CD14-positive monocyte (primary cell): ENCODE data around the gene NRAS. TPM values are rescaled to one million over a fixed set of nuclear protein-coding genes. Genes with fewer than 3 reads are reported as not detected.
A peak's percentile ranks its signal among the peaks of the same experiment; 100 is the strongest.

Source experiments
- DNase-seq, 3 donors: peaks; one replicate each; pipeline ENCODE4 v3.0.0-alpha.2; 2011 to 2022
- H2AFZ ChIP-seq: 2 replicates; pipeline ENCODE4 v1.6.0; 2012; ENCODE audit warnings: mild to moderate bottlenecking, low read depth, low read length, inconsistent platforms; ENCODE audit not compliant: insufficient read depth, poor library complexity, severe bottlenecking
- H3K27ac ChIP-seq, 2 donors: 1 replicate in 1 of 2; 2 replicates in 1 of 2; pipeline ENCODE4 v1.5.1; 2012 to 2013; ENCODE audit warnings: low read length in 2 of 2, control low read depth in 1 of 2, inconsistent platforms in 1 of 2, low read depth in 1 of 2, mild to moderate bottlenecking in 1 of 2
- H3K27me3 ChIP-seq, 2 donors: one replicate each; pipeline versions ENCODE4 v1.6.0 to v1.6.1; 2011 to 2013; ENCODE audit warnings: low read length in 2 of 2; ENCODE audit not compliant: control insufficient read depth in 2 of 2, insufficient read depth in 2 of 2
- H3K36me3 ChIP-seq, 2 donors: replicated peaks in 1 of 2; 1 replicate in 1 of 2; 2 replicates in 1 of 2; pipeline versions ENCODE4 v1.5.1 to v1.6.1; 2012 to 2013; ENCODE audit warnings: low read length in 2 of 2, control low read depth in 1 of 2, inconsistent platforms in 1 of 2, mild to moderate bottlenecking in 1 of 2; ENCODE audit not compliant: insufficient read depth in 2 of 2, control insufficient read depth in 1 of 2
- H3K4me1 ChIP-seq, 2 donors: 1 replicate in 1 of 2; 2 replicates in 1 of 2; pipeline versions ENCODE4 v1.5.1 to v1.6.1; 2012 to 2013; ENCODE audit warnings: low read length in 2 of 2, control low read depth in 1 of 2, inconsistent platforms in 1 of 2, mild to moderate bottlenecking in 1 of 2, moderate library complexity in 1 of 2; ENCODE audit not compliant: insufficient read depth in 2 of 2, control insufficient read depth in 1 of 2
- H3K4me2 ChIP-seq: replicated peaks from 2 replicates; pipeline ENCODE3; 2012; ENCODE audit warnings: low read length, moderate library complexity, mild to moderate bottlenecking; ENCODE audit not compliant: poor library complexity, severe bottlenecking; ENCODE audit errors: extremely low read depth
- H3K4me3 ChIP-seq, 3 experiments: fragments of 200-600 bp in 1 of 3; sonication (generic) in 1 of 3; replicated peaks in 1 of 3; 1 replicate in 2 of 3; 2 replicates in 1 of 3; pipeline ENCODE4 v1.5.1; 2011 to 2013; ENCODE audit warnings: low read length in 3 of 3, mild to moderate bottlenecking in 3 of 3, control low read depth in 2 of 3, low read depth in 2 of 3, inconsistent platforms in 1 of 3, moderate library complexity in 1 of 3
- H3K79me2 ChIP-seq: 2 replicates; pipeline ENCODE4 v1.6.0; 2012; ENCODE audit warnings: mild to moderate bottlenecking, control low read depth, inconsistent platforms, low read length, moderate library complexity; ENCODE audit not compliant: insufficient read depth
- H3K9ac ChIP-seq: 2 replicates; pipeline ENCODE4 v1.6.0; 2017; ENCODE audit warnings: low read length, mild to moderate bottlenecking; ENCODE audit not compliant: insufficient read depth, poor library complexity, severe bottlenecking
- H3K9me3 ChIP-seq, 2 donors: replicated peaks in 1 of 2; 1 replicate in 1 of 2; 2 replicates in 1 of 2; pipeline versions ENCODE4 v1.5.1 to v1.6.1; 2012 to 2013; ENCODE audit warnings: low read length in 2 of 2, control low read depth in 1 of 2; ENCODE audit not compliant: control insufficient read depth in 1 of 2, insufficient read depth in 1 of 2
- H4K20me1 ChIP-seq: 2 replicates; pipeline ENCODE4 v1.6.0; 2012; ENCODE audit warnings: mild to moderate bottlenecking, low read length, control low read depth, moderate library complexity; ENCODE audit not compliant: insufficient read depth
- H3K27ac Mint-ChIP-seq, 7 donors: one replicate each; pipeline ENCODE4 v1.8.0; 2020; ENCODE audit warnings: mild to moderate bottlenecking in 7 of 7, mixed read lengths in 7 of 7, moderate library complexity in 6 of 7, inconsistent platforms in 2 of 7
- H3K27me3 Mint-ChIP-seq, 3 donors: one replicate each; pipeline ENCODE4 v1.8.0; 2021 to 2022; ENCODE audit warnings: low read depth in 3 of 3, mild to moderate bottlenecking in 3 of 3, mixed read lengths in 3 of 3, moderate library complexity in 3 of 3, inconsistent platforms in 1 of 3
- H3K36me3 Mint-ChIP-seq, 2 donors: one replicate each; pipeline ENCODE4 v1.8.0; 2020; ENCODE audit warnings: mixed read lengths in 2 of 2, inconsistent platforms in 1 of 2, mild to moderate bottlenecking in 1 of 2
- H3K4me1 Mint-ChIP-seq: one replicate; pipeline ENCODE4 v1.8.0; 2020; ENCODE audit warnings: mild to moderate bottlenecking, mixed read lengths
- H3K4me3 Mint-ChIP-seq, 2 donors: one replicate each; pipeline ENCODE4 v1.8.0; 2020; ENCODE audit warnings: mild to moderate bottlenecking in 2 of 2, mixed read lengths in 2 of 2, moderate library complexity in 1 of 2
- H3K9me3 Mint-ChIP-seq, 7 donors: one replicate each; pipeline ENCODE4 v1.8.0; 2020 to 2022; ENCODE audit warnings: mixed read lengths in 7 of 7, mild to moderate bottlenecking in 6 of 7, moderate library complexity in 6 of 7, inconsistent platforms in 2 of 7
- WGBS: methylation state at CpG from one replicate; pipeline ENCODE4 v1.1.5; 2013; ENCODE audit warnings: missing lambda C conversion rate; ENCODE audit not compliant: insufficient coverage; 5-methylcytosine and 5-hydroxymethylcytosine counted together
- intact Hi-C, 2 donors: fragments of 100-400 bp; cut with micrococcal nuclease; formaldehyde crosslinking; loops; one replicate each; pipeline versions ENCODE4 v1.15.0 to v1.15.1; 2023
- polyA plus RNA-seq, 3 donors: library from polyadenylated mRNA; depleted of rRNA in 1 of 3; unstranded in 2 of 3; stranded (reverse) in 1 of 3; fragments of 300-500 nt in 2 of 3; fragments of >200 nt in 1 of 3; fragmentation: Illumina TruSeq in 2 of 3; gene quantifications; 1 replicate in 2 of 3; 2 replicates in 1 of 3; pipeline ENCODE4 v1.2.3, GENCODE V29; 2012 to 2021
- TF ChIP-seq, protein P1 (sequence below): fragments of 200-600 bp; IDR thresholded peaks from one replicate; pipeline ENCODE4 v1.8.0; 2022; ENCODE audit warnings: antibody characterized with exemption, mild to moderate bottlenecking

Gene NRAS
- polyA plus RNA-seq, 3 donors, result 12.2 to 42.7 (median 40.8) TPM

- Mint-ChIP-seq H3K4me3 (peak overlapping the region; percentile 95 to 98), H3K27me3 (no peaks in the 10 kb centered on the region), H3K27ac (peak overlapping the region; percentile 99 to 100 (median 100)), H3K4me1 (peaks cover 53% of the 10 kb centered on the region), H3K9me3 (no peaks in the 10 kb centered on the region), H3K36me3 (peaks cover 0 to 9% of the 10 kb centered on the region in 2 donors)
- peak overlapping the region; percentile 88 to 98 (median 97) for H3K4me3 ChIP-seq
- H4K20me1 ChIP-seq, result peaks cover 53% of the 10 kb centered on the region
- DNase-seq, result peak; percentile 66 to 82 (median 71)
- 0% methylated on average over 8 of the region's 17 CpGs for WGBS
- H3K27me3 ChIP-seq, result no peaks in the 10 kb centered on the region
- peaks cover 58% of the 10 kb centered on the region for H3K79me2 ChIP-seq
- H3K36me3 ChIP-seq, result no peaks in the 10 kb centered on the region
- TF ChIP-seq, protein P1, sequence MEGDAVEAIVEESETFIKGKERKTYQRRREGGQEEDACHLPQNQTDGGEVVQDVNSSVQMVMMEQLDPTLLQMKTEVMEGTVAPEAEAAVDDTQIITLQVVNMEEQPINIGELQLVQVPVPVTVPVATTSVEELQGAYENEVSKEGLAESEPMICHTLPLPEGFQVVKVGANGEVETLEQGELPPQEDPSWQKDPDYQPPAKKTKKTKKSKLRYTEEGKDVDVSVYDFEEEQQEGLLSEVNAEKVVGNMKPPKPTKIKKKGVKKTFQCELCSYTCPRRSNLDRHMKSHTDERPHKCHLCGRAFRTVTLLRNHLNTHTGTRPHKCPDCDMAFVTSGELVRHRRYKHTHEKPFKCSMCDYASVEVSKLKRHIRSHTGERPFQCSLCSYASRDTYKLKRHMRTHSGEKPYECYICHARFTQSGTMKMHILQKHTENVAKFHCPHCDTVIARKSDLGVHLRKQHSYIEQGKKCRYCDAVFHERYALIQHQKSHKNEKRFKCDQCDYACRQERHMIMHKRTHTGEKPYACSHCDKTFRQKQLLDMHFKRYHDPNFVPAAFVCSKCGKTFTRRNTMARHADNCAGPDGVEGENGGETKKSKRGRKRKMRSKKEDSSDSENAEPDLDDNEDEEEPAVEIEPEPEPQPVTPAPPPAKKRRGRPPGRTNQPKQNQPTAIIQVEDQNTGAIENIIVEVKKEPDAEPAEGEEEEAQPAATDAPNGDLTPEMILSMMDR, result no peak
- H3K4me2 ChIP-seq, result peak overlapping the region; percentile 85
- peak overlapping the region; percentile 100 for H3K9ac ChIP-seq
- H3K4me1 ChIP-seq, result peaks cover 31 to 44% of the 10 kb centered on the region in 2 donors
- no peaks in the 10 kb centered on the region for H3K9me3 ChIP-seq
- intact Hi-C loops, result loop anchor here (2.0 to 5.0 kb wide), 5 partner anchors 40 to 945 kb away; partner anchors contain the start of genes NRAS (in 2 of the 2), BCAS2 (in 1 of the 2), RSBN1 (in 1 of the 2) and TRIM33 (in 1 of the 2)
- H2AFZ ChIP-seq, result no peak overlapping the region
- peak overlapping the region; percentile 99 to 100 for H3K27ac ChIP-seq
Measured at GRCh38 chr1:114756949-114757454, 40.4 kb upstream of the NRAS start.

DNA sequence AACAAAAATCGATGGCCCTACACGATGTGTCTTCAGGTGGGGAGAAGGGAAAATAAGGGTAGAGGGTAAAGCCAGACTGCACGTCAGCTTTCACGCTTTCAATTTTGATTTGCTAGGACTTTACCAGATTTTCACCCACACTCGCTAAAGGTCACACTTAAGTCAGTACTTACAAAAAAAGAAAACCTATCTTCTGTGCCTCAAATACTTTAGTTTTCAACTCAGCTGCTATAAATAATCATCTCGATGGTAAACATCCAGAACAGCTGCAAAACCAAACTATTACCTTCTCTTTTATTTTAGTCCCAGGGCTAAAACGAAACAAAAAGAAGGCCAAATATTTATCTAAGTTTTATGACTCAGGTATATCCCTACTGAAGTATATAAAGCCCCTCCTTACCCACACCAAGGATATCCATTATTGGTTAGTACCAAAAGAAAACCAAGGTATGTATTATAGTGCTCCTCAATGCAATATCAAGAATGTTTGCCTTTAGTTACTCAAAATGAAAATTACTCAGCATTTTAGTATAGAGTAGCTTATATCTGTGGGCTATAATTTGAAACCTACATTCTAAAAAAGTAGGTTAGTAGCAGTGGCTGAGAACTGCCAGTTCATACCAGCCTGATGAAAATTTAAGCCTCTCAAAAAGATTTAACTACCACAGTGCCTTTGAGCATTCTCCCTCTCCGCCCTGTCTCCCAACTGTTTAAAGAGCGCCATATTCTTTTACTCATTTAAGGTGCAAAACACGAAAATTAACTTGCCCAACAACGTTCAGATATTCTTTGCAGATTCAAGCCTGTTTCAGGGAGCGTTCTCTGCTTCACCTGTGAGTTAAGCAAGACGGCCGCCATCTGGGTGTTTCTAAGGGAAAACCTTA lies 39.7 kb upstream of the NRAS start:
- Histone ChIP-seq H3K27ac (peak overlapping the region; percentile 99 to 100), H3K9ac (peak overlapping the region; percentile 100), H3K36me3 (no peaks in the 10 kb centered on the region), H3K4me1 (peaks cover 31 to 44% of the 10 kb centered on the region in 2 donors), H2AFZ (no peak overlapping the region), H4K20me1 (peaks cover 60% of the 10 kb centered on the region), H3K79me2 (peaks cover 66% of the 10 kb centered on the region), H3K9me3 (no peaks in the 10 kb centered on the region), H3K4me3 (peak overlapping the region; percentile 88 to 98 (median 97)), H3K4me2 (peak overlapping the region; percentile 85), H3K27me3 (no peaks in the 10 kb centered on the region)
- H3K4me1 Mint-ChIP-seq, result peaks cover 59% of the 10 kb centered on the region
- 35% methylated on average over 8 of the region's 14 CpGs for WGBS
- peak overlapping the region; percentile 99 to 100 (median 100) for H3K27ac Mint-ChIP-seq
- intact Hi-C loops, result loop anchor here (2.0 to 5.0 kb wide), 5 partner anchors 39 to 944 kb away; partner anchors contain the start of genes NRAS (in 2 of the 2), BCAS2 (in 1 of the 2), RSBN1 (in 1 of the 2) and TRIM33 (in 1 of the 2)
- no peak for DNase-seq
- no peaks in the 10 kb centered on the region for H3K9me3 Mint-ChIP-seq
- peak overlapping the region; percentile 95 to 98 for H3K4me3 Mint-ChIP-seq
- TF ChIP-seq, protein P1, result no peak
- H3K27me3 Mint-ChIP-seq, result no peaks in the 10 kb centered on the region
- peaks cover 0 to 9% of the 10 kb centered on the region in 2 donors for H3K36me3 Mint-ChIP-seq
